Measurements from ENCODE around the gene CORO7. TPM values are rescaled to one million over a fixed set of nuclear protein-coding genes. Genes with fewer than 3 reads are reported as not detected.
A peak's percentile ranks its signal among the peaks of the same experiment; 100 is the strongest.

Gene CORO7
- polyA plus RNA-seq, 3 donors: 14.7 to 26.7 (median 21.5) TPM

GRCh38 chr16:4333308-4333638, 83.1 kb downstream of the CORO7 start:
- no peak for DNase-seq (ENCODE audit: extremely low read depth in 1 of 11, low read depth in 9 of 11, low spot score in 4 of 11)

GRCh38 chr16:4332623-4333307, 83.6 kb downstream of the CORO7 start:
- no peak for DNase-seq (ENCODE audit: extremely low read depth in 1 of 11, low read depth in 9 of 11, low spot score in 4 of 11)

- no peak for DNase-seq (ENCODE audit: extremely low read depth in 1 of 11, low read depth in 9 of 11, low spot score in 4 of 11)
These were observed 84.3 kb downstream of the CORO7 start for GRCh38 chr16:4332083-4332482.

GRCh38 chr16:4330277-4330874, 86.0 kb downstream of the CORO7 start:
- DNase-seq (ENCODE audit: extremely low read depth in 1 of 11, low read depth in 9 of 11, low spot score in 4 of 11): no peak

- no peak for DNase-seq (ENCODE audit: extremely low read depth in 1 of 11, low read depth in 9 of 11, low spot score in 4 of 11)
These were observed 87.3 kb downstream of the CORO7 start for GRCh38 chr16:4328782-4329775.

GRCh38 chr16:4328046-4328781, 88.2 kb downstream of the CORO7 start:
- DNase-seq (ENCODE audit: extremely low read depth in 1 of 11, low read depth in 9 of 11, low spot score in 4 of 11): peak in 1 of 11 donors; percentile 79

GRCh38 chr16:4327386-4328045, 88.9 kb downstream of the CORO7 start:
- DNase-seq (ENCODE audit: extremely low read depth in 1 of 11, low read depth in 9 of 11, low spot score in 4 of 11): no peak

- DNase-seq (ENCODE audit: extremely low read depth in 1 of 11, low read depth in 9 of 11, low spot score in 4 of 11): no peak
These were observed 91.1 kb downstream of the CORO7 start for GRCh38 chr16:4325253-4325758.

GRCh38 chr16:4324492-4325252, 91.7 kb downstream of the CORO7 start:
- no peak for DNase-seq (ENCODE audit: extremely low read depth in 1 of 11, low read depth in 9 of 11, low spot score in 4 of 11)

- DNase-seq (ENCODE audit: extremely low read depth in 1 of 11, low read depth in 9 of 11, low spot score in 4 of 11): no peak
These were observed 92.4 kb downstream of the CORO7 start for GRCh38 chr16:4323845-4324488.

GRCh38 chr16:4323071-4323844, 93.1 kb downstream of the CORO7 start:
- no peak for DNase-seq (ENCODE audit: extremely low read depth in 1 of 11, low read depth in 9 of 11, low spot score in 4 of 11)

GRCh38 chr16:4322121-4323052, 94.0 kb downstream of the CORO7 start:
- DNase-seq (ENCODE audit: extremely low read depth in 1 of 11, low read depth in 9 of 11, low spot score in 4 of 11): no peak

GRCh38 chr16:4321286-4322120, 94.9 kb downstream of the CORO7 start:
- no peak for DNase-seq (ENCODE audit: extremely low read depth in 1 of 11, low read depth in 9 of 11, low spot score in 4 of 11)

- no peak for DNase-seq (ENCODE audit: extremely low read depth in 1 of 11, low read depth in 9 of 11, low spot score in 4 of 11)
These were observed 95.7 kb downstream of the CORO7 start for GRCh38 chr16:4320571-4321137.

Measured in renal cortex interstitium (tissue), 11 donors.